Liver (tissue), 9 donors: ENCODE data around the gene GAS7. TPM values are rescaled to one million over a fixed set of nuclear protein-coding genes. Genes with fewer than 3 reads are reported as not detected.

Source experiments
- DNase-seq: peaks from one replicate; pipeline ENCODE4 v3.0.0-alpha.2; 2017; ENCODE audit warnings: low spot score
- H3K27ac ChIP-seq, 2 donors: one replicate each; pipeline ENCODE4 v1.7.0; 2013; ENCODE audit warnings: inconsistent platforms in 2 of 2, low read length in 2 of 2, control low read depth in 1 of 2, low read depth in 1 of 2, mild to moderate bottlenecking in 1 of 2
- H3K27me3 ChIP-seq, 4 donors: one replicate each; pipeline versions ENCODE4 v1.6.1 to v1.7.0; 2013; ENCODE audit warnings: low read length in 3 of 4, inconsistent platforms in 1 of 4, mild to moderate bottlenecking in 1 of 4, moderate library complexity in 1 of 4; ENCODE audit not compliant: control insufficient read depth in 4 of 4, insufficient read depth in 4 of 4
- H3K36me3 ChIP-seq, 4 donors: one replicate each; pipeline versions ENCODE4 v1.6.1 to v1.7.0; 2013; ENCODE audit warnings: low read length in 3 of 4, mild to moderate bottlenecking in 3 of 4, low read depth in 1 of 4, moderate library complexity in 1 of 4; ENCODE audit not compliant: control insufficient read depth in 4 of 4, insufficient read depth in 3 of 4
- H3K4me1 ChIP-seq, 4 donors: one replicate each; pipeline versions ENCODE4 v1.6.1 to v1.7.0; 2013; ENCODE audit warnings: low read length in 3 of 4, mild to moderate bottlenecking in 3 of 4, moderate library complexity in 1 of 4; ENCODE audit not compliant: control insufficient read depth in 4 of 4, insufficient read depth in 4 of 4
- H3K4me3 ChIP-seq, 3 donors: one replicate each; pipeline versions ENCODE4 v1.6.1 to v1.7.0; 2013; ENCODE audit warnings: low read length in 3 of 3, control low read depth in 1 of 3, low read depth in 1 of 3, mild to moderate bottlenecking in 1 of 3
- H3K9ac ChIP-seq, 2 donors: one replicate each; pipeline ENCODE4 v1.7.0; 2013; ENCODE audit warnings: low read length in 2 of 2, mild to moderate bottlenecking in 2 of 2, moderate library complexity in 2 of 2, control low read depth in 1 of 2, low read depth in 1 of 2
- H3K9me3 ChIP-seq, 4 donors: one replicate each; pipeline versions ENCODE4 v1.6.1 to v1.7.0; 2013; ENCODE audit warnings: low read length in 3 of 4; ENCODE audit not compliant: control insufficient read depth in 4 of 4
- ATF3 ChIP-seq: IDR thresholded peaks from 2 replicates; pipeline ENCODE4 v1.6.1; 2016; ENCODE audit warnings: antibody characterized with exemption
- EGR1 ChIP-seq, 2 donors: IDR thresholded peaks; 2 replicates each; pipeline ENCODE4 v1.6.1; 2016 to 2018; ENCODE audit warnings: antibody characterized with exemption in 2 of 2, low read depth in 2 of 2
- FOXA1 ChIP-seq: IDR thresholded peaks from 2 replicates; pipeline ENCODE4 v1.6.1; 2016; ENCODE audit warnings: antibody characterized with exemption
- FOXA2 ChIP-seq: IDR thresholded peaks from 2 replicates; pipeline ENCODE4 v1.6.1; 2016; ENCODE audit warnings: antibody characterized with exemption
- GABPA ChIP-seq, 2 donors: IDR thresholded peaks in 1 of 2; conservative IDR thresholded peaks in 1 of 2; 2 replicates each; pipeline ENCODE4 v1.6.1; 2016; ENCODE audit warnings: antibody characterized with exemption in 2 of 2, mild to moderate bottlenecking in 1 of 2, moderate library complexity in 1 of 2
- HNF4A ChIP-seq, 2 donors: conservative IDR thresholded peaks; 2 replicates each; pipeline ENCODE4 v1.6.1; 2016; ENCODE audit warnings: antibody characterized with exemption in 2 of 2, mild to moderate bottlenecking in 2 of 2
- HNF4G ChIP-seq: IDR thresholded peaks from 2 replicates; pipeline ENCODE4 v1.6.1; 2016; ENCODE audit warnings: antibody characterized with exemption
- JUND ChIP-seq, 2 donors: IDR thresholded peaks; 2 replicates each; pipeline ENCODE4 v1.6.1; 2016; ENCODE audit warnings: antibody characterized with exemption in 2 of 2
- MAX ChIP-seq: IDR thresholded peaks from 2 replicates; pipeline ENCODE4 v1.6.1; 2016; ENCODE audit warnings: antibody characterized with exemption
- NR2F2 ChIP-seq: IDR thresholded peaks from 2 replicates; pipeline ENCODE4 v1.6.1; 2016; ENCODE audit warnings: antibody characterized with exemption
- RAD21 ChIP-seq, 2 donors: IDR thresholded peaks; 2 replicates each; pipeline ENCODE4 v1.6.1; 2016; ENCODE audit warnings: antibody characterized with exemption in 2 of 2, mild to moderate bottlenecking in 2 of 2
- REST ChIP-seq: IDR thresholded peaks from 2 replicates; pipeline ENCODE4 v1.6.1; 2016; ENCODE audit warnings: antibody characterized with exemption, mild to moderate bottlenecking
- RXRA ChIP-seq, 2 donors: IDR thresholded peaks; 2 replicates each; pipeline ENCODE4 v1.6.1; 2017 to 2018; ENCODE audit warnings: antibody characterized with exemption in 2 of 2, mild to moderate bottlenecking in 1 of 2
- SP1 ChIP-seq: IDR thresholded peaks from 2 replicates; pipeline ENCODE4 v1.6.1; 2018; ENCODE audit warnings: antibody characterized with exemption, mild to moderate bottlenecking
- TAF1 ChIP-seq: conservative IDR thresholded peaks from 2 replicates; pipeline ENCODE4 v1.6.1; 2016; ENCODE audit warnings: antibody characterized with exemption, mild to moderate bottlenecking
- YY1 ChIP-seq: IDR thresholded peaks from 2 replicates; pipeline ENCODE4 v1.6.1; 2016; ENCODE audit warnings: antibody characterized with exemption, mild to moderate bottlenecking
- WGBS: extraction: QIAGEN DNeasy Blood & Tissue Kit; methylation state at CpG from one replicate; pipeline ENCODE4 v1.1.7; 2013; 5-methylcytosine and 5-hydroxymethylcytosine counted together
- polyA plus RNA-seq, 2 donors: library from polyadenylated mRNA; stranded (reverse) in 1 of 2; unstranded in 1 of 2; fragments of 200-250 nt in 1 of 2; fragments of >200 nt in 1 of 2; fragmentation: Nextera tagmentation in 1 of 2; extraction: Ambion mirVana in 1 of 2; gene quantifications; one replicate each; pipeline versions ENCODE4 v1.2.1 to v1.2.3, GENCODE V29; 2013 to 2015
- total RNA-seq, 2 donors: library from RNA; depleted of rRNA; stranded (reverse); fragments of >200 nt; gene quantifications; one replicate each; pipeline ENCODE4 v1.2.3, GENCODE V29; 2014
- TF ChIP-seq, protein P1 (sequence below): IDR thresholded peaks from 2 replicates; pipeline ENCODE4 v1.6.1; 2016; ENCODE audit warnings: antibody characterized with exemption
- TF ChIP-seq, protein P2 (sequence below): fragments of 150-350 bp; IDR thresholded peaks from 2 replicates; pipeline ENCODE4 v1.5.1; 2017; ENCODE audit warnings: improper control_type of control experiment, low read depth, low read length; ENCODE audit not compliant: missing input control
- donor health status: healthy.
- donor health status: healthy.
- donor health status: healthy.
- donor health status: healthy.
- donor health status: healthy.

Gene GAS7
- total and polyA plus RNA-seq, 4 donors = 0.79 to 6.1 (median 2.5) TPM

GRCh38 chr17:10182785-10183184 is 15.6 kb downstream of the GAS7 start:
- 80% methylated on average over 5 of the region's 5 CpGs for WGBS
- Histone ChIP-seq H3K4me3 (no peak overlapping the region), H3K9me3 (no peaks in the 10 kb centered on the region), H3K27ac (no peak overlapping the region), H3K27me3 (peaks cover 0 to 3% (median 0%) of the 10 kb centered on the region in 4 donors), H3K4me1 (no peaks in the 10 kb centered on the region), H3K9ac (no peak overlapping the region), H3K36me3 (no peaks in the 10 kb centered on the region)
- no peak for DNase-seq
- no peak for TF ChIP-seq JUND (IDR thresholded peaks at IDR 0.05)

- no peak overlapping the region for H3K9ac ChIP-seq
- H3K4me3 ChIP-seq = no peak overlapping the region
- H3K27me3 ChIP-seq = peaks cover 0 to 3% (median 0%) of the 10 kb centered on the region in 4 donors
- no peaks in the 10 kb centered on the region for H3K9me3 ChIP-seq
- H3K4me1 ChIP-seq = no peaks in the 10 kb centered on the region
- 46% methylated on average over 8 of the region's 8 CpGs for WGBS
- TF ChIP-seq, protein P1, sequence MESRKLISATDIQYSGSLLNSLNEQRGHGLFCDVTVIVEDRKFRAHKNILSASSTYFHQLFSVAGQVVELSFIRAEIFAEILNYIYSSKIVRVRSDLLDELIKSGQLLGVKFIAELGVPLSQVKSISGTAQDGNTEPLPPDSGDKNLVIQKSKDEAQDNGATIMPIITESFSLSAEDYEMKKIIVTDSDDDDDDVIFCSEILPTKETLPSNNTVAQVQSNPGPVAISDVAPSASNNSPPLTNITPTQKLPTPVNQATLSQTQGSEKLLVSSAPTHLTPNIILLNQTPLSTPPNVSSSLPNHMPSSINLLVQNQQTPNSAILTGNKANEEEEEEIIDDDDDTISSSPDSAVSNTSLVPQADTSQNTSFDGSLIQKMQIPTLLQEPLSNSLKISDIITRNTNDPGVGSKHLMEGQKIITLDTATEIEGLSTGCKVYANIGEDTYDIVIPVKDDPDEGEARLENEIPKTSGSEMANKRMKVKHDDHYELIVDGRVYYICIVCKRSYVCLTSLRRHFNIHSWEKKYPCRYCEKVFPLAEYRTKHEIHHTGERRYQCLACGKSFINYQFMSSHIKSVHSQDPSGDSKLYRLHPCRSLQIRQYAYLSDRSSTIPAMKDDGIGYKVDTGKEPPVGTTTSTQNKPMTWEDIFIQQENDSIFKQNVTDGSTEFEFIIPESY = no peak
- no peak for TF ChIP-seq SP1
- TF ChIP-seq, protein P2, sequence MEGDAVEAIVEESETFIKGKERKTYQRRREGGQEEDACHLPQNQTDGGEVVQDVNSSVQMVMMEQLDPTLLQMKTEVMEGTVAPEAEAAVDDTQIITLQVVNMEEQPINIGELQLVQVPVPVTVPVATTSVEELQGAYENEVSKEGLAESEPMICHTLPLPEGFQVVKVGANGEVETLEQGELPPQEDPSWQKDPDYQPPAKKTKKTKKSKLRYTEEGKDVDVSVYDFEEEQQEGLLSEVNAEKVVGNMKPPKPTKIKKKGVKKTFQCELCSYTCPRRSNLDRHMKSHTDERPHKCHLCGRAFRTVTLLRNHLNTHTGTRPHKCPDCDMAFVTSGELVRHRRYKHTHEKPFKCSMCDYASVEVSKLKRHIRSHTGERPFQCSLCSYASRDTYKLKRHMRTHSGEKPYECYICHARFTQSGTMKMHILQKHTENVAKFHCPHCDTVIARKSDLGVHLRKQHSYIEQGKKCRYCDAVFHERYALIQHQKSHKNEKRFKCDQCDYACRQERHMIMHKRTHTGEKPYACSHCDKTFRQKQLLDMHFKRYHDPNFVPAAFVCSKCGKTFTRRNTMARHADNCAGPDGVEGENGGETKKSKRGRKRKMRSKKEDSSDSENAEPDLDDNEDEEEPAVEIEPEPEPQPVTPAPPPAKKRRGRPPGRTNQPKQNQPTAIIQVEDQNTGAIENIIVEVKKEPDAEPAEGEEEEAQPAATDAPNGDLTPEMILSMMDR = no peak
- no peak for TF ChIP-seq NR2F2
- no peak for TF ChIP-seq TAF1
- TF ChIP-seq EGR1 (IDR thresholded peaks at IDR 0.05; ENCODE audit: low read depth in 2 of 2) = no peak
- TF ChIP-seq FOXA1 = no peak
- no peak for TF ChIP-seq HNF4A (conservative IDR thresholded peaks at IDR 0.05)
- TF ChIP-seq RXRA (IDR thresholded peaks at IDR 0.05) = no peak
- TF ChIP-seq YY1 = no peak
- TF ChIP-seq RAD21 (IDR thresholded peaks at IDR 0.05) = no peak
- no peak for TF ChIP-seq MAX
- TF ChIP-seq REST = no peak
- TF ChIP-seq ATF3 = no peak
- no peak for TF ChIP-seq JUND (IDR thresholded peaks at IDR 0.05)
- TF ChIP-seq HNF4G = no peak
- no peak for TF ChIP-seq GABPA (IDR thresholded peaks at IDR 0.05 in 1 of 2, conservative IDR thresholded peaks at IDR 0.05 in 1 of 2)
- no peak for TF ChIP-seq FOXA2
- H3K36me3 ChIP-seq = no peaks in the 10 kb centered on the region
- H3K27ac ChIP-seq = no peak overlapping the region
- DNase-seq = no peak
Observed at GRCh38 chr17:10178506-10178991, 19.9 kb downstream of the GAS7 start.
